KOPT-K1 (cell line): ENCODE results near the gene CLDN34.

Experiments used
- H3K27ac ChIP-seq: fragments of 200-600 bp; sonication (generic); 2 replicates; pipeline ENCODE4 v1.5.1; 2016; ENCODE audit warnings: antibody characterized with exemption, mild to moderate bottlenecking, low read depth, low read length; ENCODE audit not compliant: poor library complexity, severe bottlenecking
- H3K36me3 ChIP-seq: fragments of 200-600 bp; sonication (generic); 2 replicates; pipeline ENCODE4 v1.5.1; 2017; ENCODE audit warnings: antibody characterized with exemption, mild to moderate bottlenecking, low read length, moderate library complexity; ENCODE audit not compliant: insufficient read depth
- H3K9me3 ChIP-seq: fragments of 200-600 bp; sonication (generic); 2 replicates; pipeline ENCODE4 v1.5.1; 2017; ENCODE audit warnings: antibody characterized with exemption, low read length, mild to moderate bottlenecking; ENCODE audit not compliant: insufficient read depth, poor library complexity, severe bottlenecking

Gene CLDN34

DNA sequence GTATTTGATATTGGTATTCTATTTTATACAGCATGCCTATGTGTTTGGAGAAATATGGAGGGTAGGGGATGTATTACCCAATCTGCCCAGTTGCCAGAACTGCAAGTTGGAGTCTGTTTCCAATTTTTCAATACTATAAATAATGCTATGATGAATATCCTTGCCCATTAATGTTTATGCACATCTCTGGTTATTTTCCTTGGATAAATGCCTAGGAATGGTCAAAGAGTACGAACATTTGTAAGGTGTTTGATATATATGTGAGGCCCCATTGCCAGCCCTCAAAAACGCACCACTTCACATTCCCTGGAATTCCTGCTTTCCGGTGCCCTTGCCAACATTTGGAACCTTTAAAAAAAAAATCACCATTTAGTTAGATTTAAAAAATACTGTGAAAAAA lies 34.3 kb downstream of the CLDN34 start:
- H3K9me3 ChIP-seq = no peaks in the 10 kb centered on the region
- no peaks in the 10 kb centered on the region for H3K36me3 ChIP-seq
- H3K27ac ChIP-seq = no peak overlapping the region

DNA sequence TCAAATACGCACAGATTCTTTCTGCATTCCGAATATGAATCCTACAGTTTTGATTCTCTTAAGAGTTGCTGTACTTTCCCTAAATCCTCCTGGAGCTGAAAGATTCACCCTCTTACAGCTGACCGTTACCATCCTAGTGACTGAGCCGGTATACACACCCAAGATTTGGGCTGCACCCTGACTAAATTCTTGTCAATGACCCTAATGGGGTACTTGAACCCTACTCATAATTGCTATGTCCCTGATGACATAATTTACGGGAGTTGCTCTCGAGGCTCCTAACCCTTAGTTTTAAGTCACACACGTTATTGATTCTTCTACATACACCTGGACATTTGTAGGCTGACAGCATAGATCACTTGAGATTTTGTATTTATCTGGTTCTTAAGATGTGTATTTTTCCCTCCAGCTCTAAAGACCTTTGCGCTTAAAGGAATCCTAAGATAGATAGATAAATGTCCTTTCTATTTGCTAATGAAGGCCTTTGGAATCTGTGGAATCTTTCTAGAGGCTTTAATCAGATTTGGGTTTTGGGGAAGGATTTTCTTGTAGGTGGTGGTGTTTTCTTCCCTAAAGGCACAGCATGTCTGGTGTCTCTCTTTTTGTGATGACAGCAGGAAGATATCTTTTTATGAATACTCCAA lies 37.8 kb downstream of the CLDN34 start:
- H3K36me3 ChIP-seq = no peaks in the 10 kb centered on the region
- no peaks in the 10 kb centered on the region for H3K9me3 ChIP-seq
- H3K27ac ChIP-seq = no peak overlapping the region

DNA sequence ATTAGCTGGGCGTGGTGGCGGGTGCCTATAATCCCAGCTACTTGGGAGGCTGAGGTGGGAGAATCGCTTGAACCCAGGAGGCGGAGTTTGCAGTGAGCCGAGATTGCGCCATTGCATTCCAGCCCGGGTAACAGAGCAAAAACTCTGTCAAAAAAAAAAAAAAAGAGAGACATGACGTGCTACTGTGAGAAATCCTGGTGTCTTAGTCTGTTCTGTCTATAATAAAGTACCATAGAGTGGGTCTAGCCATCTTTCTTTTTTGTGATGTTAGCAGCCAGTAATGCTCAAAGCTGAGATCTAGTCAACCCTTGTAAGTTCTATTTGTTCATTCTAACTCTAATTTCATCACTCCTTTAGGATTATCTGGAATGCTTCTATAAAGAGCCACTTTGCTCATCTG lies 38.9 kb downstream of the CLDN34 start:
- no peaks in the 10 kb centered on the region for H3K36me3 ChIP-seq
- H3K27ac ChIP-seq = no peak overlapping the region
- H3K9me3 ChIP-seq = no peaks in the 10 kb centered on the region

DNA sequence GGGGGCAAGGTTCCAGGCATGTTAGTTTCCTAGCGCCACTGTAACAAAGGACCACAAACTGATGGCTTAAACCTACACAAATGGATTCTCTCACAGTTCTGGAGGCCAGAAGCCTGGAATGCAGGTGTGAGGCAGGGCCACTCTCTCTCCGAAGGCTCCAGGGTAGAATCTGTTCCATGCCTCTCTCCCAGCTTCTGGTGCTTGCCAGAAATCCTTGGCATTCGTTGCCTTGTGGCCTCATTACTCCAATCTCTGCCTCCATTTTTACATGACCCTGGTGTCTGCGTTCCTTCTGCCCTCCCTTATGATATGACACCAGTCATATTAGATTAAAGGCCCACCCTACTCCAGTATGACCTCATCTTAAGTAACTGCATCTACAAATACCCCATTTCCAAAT lies 39.6 kb downstream of the CLDN34 start:
- Histone ChIP-seq H3K9me3 (no peaks in the 10 kb centered on the region), H3K36me3 (no peaks in the 10 kb centered on the region), H3K27ac (no peak overlapping the region)

DNA sequence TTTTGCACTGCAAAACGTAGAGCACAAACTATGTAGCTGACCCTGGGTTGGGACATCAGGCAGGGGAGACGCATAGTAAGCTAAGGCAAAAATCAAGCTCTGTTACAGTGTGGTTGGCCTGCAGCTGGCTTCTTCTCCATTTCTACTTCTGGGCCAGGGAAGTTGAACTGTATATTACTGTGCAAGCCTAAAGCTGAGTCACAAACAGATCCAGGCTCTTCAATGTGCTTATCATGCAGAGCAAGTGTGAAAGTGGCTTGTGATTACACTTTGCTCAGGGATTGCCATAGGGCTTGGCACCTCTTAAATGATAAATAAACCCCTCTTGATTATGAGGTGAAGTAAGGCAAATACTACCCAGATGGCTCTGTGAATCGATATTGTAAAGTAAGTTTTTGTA lies 40.5 kb downstream of the CLDN34 start:
- Histone ChIP-seq H3K36me3 (no peaks in the 10 kb centered on the region), H3K27ac (no peak overlapping the region), H3K9me3 (no peaks in the 10 kb centered on the region)

DNA sequence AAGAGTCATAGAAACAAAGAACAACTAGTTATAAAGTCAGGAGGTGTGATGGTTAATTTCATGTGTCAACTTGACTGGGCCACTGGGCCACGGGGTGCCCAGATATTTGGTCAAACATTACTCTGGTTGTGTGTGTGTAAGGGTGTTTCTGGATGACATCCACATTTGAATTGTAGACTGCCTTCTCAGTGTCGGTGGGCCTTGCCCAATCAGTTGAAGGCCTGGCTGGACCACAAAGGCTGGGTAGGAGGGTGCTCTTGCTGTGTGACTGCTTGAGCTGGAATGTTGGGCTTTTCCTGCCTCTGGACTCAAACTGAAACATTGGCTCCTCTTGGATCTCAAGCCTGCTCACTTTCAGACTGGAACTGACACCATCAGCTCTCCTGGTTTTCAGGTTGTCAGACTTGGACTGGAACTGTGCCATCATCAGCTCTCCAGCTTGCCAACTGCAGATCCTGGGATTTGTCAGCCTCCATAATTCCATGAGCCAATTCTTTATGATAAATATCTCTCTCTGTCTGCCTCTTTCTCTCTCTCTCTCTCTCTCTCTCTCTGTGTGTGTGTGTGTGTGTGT lies 41.4 kb downstream of the CLDN34 start:
- no peak overlapping the region for H3K27ac ChIP-seq
- H3K36me3 ChIP-seq = no peaks in the 10 kb centered on the region
- H3K9me3 ChIP-seq = no peaks in the 10 kb centered on the region

DNA sequence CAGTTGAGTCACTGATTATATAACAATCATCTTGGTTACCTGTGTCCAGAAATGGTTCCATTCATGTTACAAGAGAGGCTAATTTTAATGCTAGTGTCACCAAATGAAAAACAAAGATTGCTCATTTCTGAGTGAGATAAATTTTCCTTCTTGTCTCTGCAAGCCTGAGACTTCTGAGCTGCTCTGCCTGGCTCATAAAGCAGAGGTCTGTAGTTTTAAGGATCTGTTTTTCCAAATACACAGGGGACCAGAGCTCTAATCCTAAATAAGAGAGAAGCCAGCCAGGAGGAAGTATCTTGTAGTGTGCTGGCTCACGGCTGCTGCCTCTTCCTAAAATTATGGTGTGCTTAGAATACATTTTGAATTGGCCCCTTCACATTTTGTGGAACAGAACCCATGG lies 42.6 kb downstream of the CLDN34 start:
- Histone ChIP-seq H3K9me3 (no peaks in the 10 kb centered on the region), H3K27ac (no peak overlapping the region), H3K36me3 (no peaks in the 10 kb centered on the region)

DNA sequence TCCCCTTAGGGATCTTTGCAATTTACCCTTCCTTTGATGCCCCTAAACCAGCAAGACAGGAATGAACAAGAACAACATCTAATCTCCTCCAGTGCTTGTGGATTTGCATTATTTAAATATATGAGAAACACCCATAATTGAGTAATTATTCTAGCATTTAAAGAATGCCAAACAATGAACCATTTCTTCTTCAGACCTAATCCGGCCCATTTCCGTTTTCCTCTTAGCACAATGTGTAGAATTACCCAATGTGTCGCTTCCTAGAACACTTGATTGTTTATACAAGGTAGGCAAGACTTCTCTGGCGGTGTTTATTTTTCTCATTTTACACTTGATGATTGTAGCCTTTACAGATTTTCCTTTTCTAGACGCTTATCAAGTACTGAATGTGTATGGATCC lies 43.5 kb downstream of the CLDN34 start:
- H3K36me3 ChIP-seq = no peaks in the 10 kb centered on the region
- no peak overlapping the region for H3K27ac ChIP-seq
- no peaks in the 10 kb centered on the region for H3K9me3 ChIP-seq

DNA sequence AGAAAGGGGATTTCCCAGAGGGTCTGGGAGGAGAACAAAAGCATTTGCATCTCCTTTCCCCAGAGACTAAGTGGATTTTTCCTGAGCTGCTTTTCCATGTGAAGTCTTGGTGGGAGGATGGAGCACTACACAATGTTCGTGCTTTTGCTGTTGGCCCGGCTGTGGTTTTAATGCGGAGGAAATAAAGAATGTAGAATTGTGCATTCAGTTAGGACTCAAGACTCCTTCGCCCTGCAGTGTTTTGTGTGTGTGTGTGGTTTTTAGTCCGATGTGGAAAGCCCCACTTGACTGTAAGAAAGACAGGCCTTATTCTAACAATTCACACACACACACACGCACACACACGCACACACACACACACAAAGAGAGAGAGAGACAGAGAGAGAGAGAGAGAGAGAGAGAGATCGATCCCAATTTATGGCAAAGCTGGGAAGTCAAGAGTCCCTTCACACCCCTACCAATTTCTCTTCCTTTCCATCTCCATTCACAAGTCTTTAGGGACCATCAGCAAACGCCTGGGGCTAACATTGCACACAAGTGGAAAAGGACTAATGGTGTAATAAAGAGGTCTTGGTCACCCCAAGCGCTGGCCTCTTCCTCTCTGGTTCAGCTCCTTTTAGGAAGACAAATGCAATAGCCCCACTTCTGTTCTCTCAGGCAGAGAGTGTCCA lies 44.2 kb downstream of the CLDN34 start:
- Histone ChIP-seq H3K36me3 (no peaks in the 10 kb centered on the region), H3K9me3 (no peaks in the 10 kb centered on the region), H3K27ac (no peak overlapping the region)

DNA sequence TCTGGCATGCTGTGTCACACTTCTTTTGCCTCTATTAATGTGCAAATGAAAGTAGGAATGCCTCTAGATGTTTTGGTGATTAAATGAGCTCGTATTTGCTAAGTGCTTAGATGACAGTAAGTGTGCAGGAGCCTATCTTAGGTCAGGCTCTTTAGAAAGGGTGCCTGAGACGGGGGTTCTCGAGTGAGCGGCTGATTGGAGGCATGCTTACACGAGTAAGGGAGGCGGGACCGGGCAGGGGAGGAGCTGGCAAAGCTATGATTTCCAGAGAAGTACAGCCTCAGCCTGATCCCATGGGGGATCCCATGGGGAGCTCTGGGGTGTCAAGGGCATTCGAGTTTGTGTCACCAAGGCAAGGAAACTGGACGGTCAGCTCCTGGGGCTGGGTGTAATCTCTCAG lies 44.8 kb downstream of the CLDN34 start:
- H3K9me3 ChIP-seq = no peaks in the 10 kb centered on the region
- H3K27ac ChIP-seq = no peak overlapping the region
- no peaks in the 10 kb centered on the region for H3K36me3 ChIP-seq

DNA sequence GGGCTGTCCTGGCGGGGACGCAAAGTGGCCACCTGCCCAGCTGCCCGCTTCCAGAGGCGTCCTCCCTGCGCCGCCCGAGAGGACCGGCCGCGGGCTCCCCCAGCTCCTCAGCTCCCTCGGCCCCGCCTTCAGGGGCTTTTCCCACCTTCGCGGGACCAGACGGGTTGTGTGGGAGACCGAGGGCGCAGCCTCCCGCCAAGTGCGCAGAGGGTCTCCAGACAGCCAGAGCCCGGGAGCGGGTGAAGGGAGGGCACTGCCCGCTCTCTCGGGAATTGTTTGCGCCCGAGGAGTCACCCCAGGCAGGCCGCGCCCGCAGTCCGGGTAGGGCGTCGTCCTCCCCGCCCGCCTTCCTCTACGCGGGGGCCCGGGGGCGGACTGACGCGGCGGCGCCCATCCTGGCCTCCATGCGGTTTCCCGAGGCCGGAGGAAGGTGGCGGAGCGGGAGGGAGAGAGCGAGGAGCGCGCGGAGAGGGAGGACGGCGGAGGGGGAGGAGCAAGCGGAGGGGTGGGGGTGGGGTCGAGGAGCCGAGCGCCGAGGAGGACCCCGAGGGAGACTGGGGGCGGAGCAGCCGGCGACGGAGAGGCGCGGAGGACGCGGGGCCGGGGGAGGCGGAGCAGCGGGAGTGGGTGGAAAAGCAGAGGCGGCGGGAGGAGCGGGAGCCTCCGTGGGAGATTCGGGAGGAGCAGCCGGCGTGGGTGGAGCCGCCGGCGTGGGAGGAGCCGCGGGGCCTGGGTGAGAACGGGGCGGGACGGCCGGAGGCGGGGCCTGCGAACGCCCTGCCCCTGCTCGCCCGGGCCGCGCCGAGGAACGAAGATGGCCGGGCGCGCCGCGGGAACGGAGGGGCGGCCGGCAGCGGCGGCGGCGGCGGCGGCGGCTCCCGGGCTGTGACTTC lies 47.5 kb downstream of the CLDN34 start:
- Histone ChIP-seq H3K9me3 (no peaks in the 10 kb centered on the region), H3K36me3 (no peaks in the 10 kb centered on the region), H3K27ac (no peak overlapping the region)

DNA sequence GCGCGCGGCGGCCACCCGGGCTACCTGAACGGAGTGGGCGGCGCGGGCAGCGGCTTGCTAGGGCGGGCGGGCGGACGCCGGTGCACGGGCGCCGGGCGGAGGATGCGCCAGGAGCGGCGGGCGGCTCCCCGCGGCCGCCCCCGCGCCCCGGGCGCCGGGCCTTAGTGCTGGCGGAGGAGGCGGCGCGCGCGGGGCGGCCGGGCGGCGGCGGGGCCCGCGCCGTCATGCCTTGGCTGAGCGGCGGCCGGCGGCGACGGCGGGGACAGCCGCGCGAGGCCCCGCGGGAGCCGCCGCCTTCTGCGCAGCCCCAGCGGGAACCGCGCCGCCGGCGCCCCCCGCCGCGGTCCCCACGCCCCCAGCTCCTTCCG lies 48.2 kb downstream of the CLDN34 start:
- H3K9me3 ChIP-seq = no peaks in the 10 kb centered on the region
- H3K27ac ChIP-seq = peak overlapping the region; percentile 18

DNA sequence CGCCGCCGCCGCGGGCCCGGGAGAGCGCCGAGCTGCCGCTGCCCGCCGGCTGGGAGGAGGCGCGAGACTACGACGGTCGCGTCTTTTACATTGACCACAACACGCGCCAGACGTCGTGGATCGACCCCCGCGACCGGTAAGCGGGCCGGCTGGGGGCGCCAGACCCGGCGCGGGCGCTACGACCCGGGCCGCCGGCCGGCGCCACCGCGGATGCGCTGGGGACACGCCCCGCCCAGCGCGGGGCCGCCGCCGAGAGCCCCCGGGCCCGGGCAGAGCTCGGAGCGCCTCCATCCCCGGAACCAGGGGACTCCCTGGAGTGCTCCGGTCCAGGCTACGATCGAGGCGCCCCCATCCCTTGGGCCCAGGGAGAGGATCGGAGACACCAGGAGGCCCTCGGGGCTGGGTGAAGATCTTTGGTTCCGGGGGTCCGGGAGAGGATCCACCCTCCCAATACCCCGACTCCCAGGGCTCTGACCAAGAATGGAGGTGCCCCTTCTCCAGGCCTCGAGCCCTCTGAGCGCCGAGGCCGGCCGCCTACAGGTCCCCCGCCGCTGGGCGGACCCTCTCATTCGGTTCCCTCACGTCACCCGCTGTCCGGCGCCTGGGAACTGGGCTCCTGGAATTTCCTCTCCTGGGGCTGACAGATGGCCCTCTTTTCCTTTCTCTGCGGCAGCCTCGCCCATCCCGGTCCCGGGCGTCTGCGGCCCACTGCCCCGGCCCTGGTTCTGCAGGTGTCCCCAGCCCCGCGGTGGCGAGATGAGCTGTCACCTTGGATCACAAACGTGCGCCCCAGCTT lies 48.8 kb downstream of the CLDN34 start:
- Histone ChIP-seq H3K27ac (peak overlapping the region; percentile 18), H3K36me3 (no peaks in the 10 kb centered on the region), H3K9me3 (no peaks in the 10 kb centered on the region)

More for the DNA sequence above, 48.2 kb downstream of the CLDN34 start:
- no peaks in the 10 kb centered on the region for H3K36me3 ChIP-seq

DNA sequence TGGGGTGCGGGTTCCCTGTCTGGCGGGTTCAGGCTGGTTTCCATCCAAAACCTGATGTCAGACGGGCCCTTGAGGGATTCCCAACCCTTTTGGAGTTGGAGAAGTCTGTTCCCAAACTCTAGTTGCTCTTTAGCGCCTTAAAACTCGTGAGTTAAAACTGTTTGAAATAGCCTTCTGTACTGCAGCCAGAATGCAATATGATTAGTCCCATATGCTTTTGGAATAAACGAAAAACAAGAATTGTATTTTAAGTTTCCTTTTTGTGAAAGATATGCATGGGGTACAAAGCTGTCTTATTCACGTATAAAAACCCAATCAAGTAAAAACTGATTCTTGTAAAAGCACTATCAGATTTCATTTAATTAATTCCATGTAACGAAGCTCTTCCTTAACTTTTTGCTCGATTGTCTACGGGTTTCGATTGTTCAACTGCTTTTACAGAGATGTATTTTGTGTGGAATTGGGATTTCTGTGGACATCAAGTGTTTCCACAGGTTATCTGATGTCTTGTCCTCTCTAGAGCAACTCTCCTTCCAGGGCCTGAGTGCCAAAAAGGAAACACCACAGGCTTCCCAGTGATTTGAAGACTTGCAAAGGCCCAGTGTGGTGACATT lies 49.5 kb downstream of the CLDN34 start:
- Histone ChIP-seq H3K36me3 (no peaks in the 10 kb centered on the region), H3K9me3 (no peaks in the 10 kb centered on the region), H3K27ac (no peak overlapping the region)
